ENCODE results near the gene TMTC2. TPM values are rescaled to one million over a fixed set of nuclear protein-coding genes. Genes with fewer than 3 reads are reported as not detected.

TMTC2 gene
- total and polyA plus RNA-seq, 2 donors (not counting 3 experiments of a cell fraction or from before 2014, with no cell fraction given): 4.1 to 7.8 TPM

DNA sequence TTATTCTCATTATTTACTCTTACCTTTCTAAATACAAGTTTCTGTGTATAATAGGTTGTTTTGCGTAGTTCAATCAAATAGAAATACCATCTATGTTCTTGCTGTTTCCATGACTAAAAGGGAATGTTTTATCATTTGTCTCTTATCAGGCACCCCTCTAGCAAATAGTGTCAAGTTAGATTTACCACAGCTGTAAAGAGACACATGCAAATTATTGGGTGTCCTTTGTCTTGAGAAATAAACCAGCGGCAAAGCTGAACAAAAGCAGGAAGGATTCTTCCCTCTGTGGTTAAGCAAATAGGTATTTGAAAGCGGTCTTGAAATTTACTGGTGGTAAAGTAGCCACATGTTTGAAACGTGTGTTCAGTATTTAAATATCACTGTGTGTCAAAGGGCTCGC is 405.9 kb downstream of the TMTC2 start:
- dilution Hi-C loops (cut with MboI; ENCODE audit: extremely low pct_ligation_motif_present, low sequenced_read_pairs) (no loop called here), intact Hi-C loops (cut with micrococcal nuclease) (no loop called here)
- ChIA-PET POLR2A (no interaction called here), CTCF (no interaction called here)
- Histone ChIP-seq H3K4me3 (replicated peaks in 1 of 3; ENCODE audit: insufficient read depth in 1 of 3, low read depth in 1 of 3, low read length in 3 of 3) (no peak overlapping the region), H3K9me1 (replicated peaks; ENCODE audit: control insufficient read depth, extremely low read depth, insufficient read depth, low read length) (no peaks in the 10 kb centered on the region), H3K9ac (replicated peaks; ENCODE audit: extremely low read depth, insufficient read depth, low read length) (no peak overlapping the region), H3K4me1 (ENCODE audit: control insufficient read depth, extremely low read depth, insufficient read depth, low read length) (no peaks in the 10 kb centered on the region), H3K9me3 (replicated peaks; ENCODE audit: control insufficient read depth, insufficient read depth, low read length) (no peaks in the 10 kb centered on the region), H3K79me2 (ENCODE audit: control insufficient read depth, insufficient read depth, low read length) (no peaks in the 10 kb centered on the region), H3K27me3 (ENCODE audit: control insufficient read depth in 2 of 2, insufficient read depth in 2 of 2, low read length in 2 of 2) (no peaks in the 10 kb centered on the region), H2AFZ (ENCODE audit: low read depth, low read length) (no peak overlapping the region), H3K36me3 (ENCODE audit: control insufficient read depth in 2 of 2, extremely low read depth in 1 of 2, insufficient read depth in 2 of 2, low read length in 2 of 2) (no peaks in the 10 kb centered on the region), H3K27ac (ENCODE audit: insufficient read depth, low read depth, low read length) (no peak overlapping the region), H3K4me2 (ENCODE audit: insufficient read depth, low read length) (no peak overlapping the region), H4K20me1 (replicated peaks; ENCODE audit: control insufficient read depth, extremely low read depth, insufficient read depth, low read length) (no peaks in the 10 kb centered on the region)
- TF ChIP-seq JUN (IDR thresholded peaks at IDR 0.05; ENCODE audit: borderline replicate concordance, insufficient read depth, insufficient read length, low read depth) (no peak), EZH2 (IDR thresholded peaks at IDR 0.05; ENCODE audit: borderline replicate concordance, low read depth, low read length, severe bottlenecking) (no peak), GATA2 (IDR thresholded peaks at IDR 0.05; ENCODE audit: insufficient read depth, insufficient read length, low read depth, low read length) (no peak), FOS (IDR thresholded peaks at IDR 0.05; ENCODE audit: borderline replicate concordance, insufficient read depth, low read length) (no peak), POLR2A (IDR thresholded peaks at IDR 0.05; ENCODE audit: low read depth, low read length) (no peak), MYC (IDR thresholded peaks at IDR 0.05; ENCODE audit: low read depth, low read length) (no peak), CTCF (IDR thresholded peaks at IDR 0.05; ENCODE audit: extremely low read depth in 1 of 2, insufficient read depth in 1 of 2, low read depth in 1 of 2, low read length in 2 of 2) (no peak), POLR2AphosphoS5 (IDR thresholded peaks at IDR 0.05; ENCODE audit: insufficient read depth, low read depth, low read length) (no peak)
- TF ChIP-seq, protein P1, sequence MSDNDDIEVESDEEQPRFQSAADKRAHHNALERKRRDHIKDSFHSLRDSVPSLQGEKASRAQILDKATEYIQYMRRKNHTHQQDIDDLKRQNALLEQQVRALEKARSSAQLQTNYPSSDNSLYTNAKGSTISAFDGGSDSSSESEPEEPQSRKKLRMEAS (IDR thresholded peaks at IDR 0.05; ENCODE audit: insufficient read depth, insufficient read length): no peak
- FAIRE-seq (no peak), DNase-seq (ENCODE audit: low read depth, low spot score) (no peak)
- BruUV-seq (replicated peaks): no TSS peak
